ENCODE data around the gene MRLN.

The MRLN gene

DNA sequence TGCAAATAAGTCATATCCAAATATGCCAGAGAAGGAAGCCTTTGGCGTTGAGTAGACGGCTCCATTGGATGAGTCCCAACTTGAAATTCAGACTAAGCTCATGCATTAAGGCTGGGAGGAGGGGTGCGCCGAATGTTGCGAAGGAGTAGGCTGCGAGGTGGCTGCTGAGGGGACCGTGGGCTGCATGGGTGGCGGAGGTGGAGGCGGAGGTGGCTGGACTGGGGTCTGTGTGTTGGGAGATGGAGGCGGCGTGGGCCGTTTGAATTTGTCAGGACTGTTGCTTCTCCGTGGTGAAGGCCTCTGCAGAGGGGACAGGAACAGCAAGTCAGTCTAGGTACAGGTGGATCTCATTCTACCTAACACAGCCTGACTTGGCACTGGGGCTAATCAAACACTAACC is 39.6 kb upstream of the MRLN start:
- TF ChIP-seq, protein P1, sequence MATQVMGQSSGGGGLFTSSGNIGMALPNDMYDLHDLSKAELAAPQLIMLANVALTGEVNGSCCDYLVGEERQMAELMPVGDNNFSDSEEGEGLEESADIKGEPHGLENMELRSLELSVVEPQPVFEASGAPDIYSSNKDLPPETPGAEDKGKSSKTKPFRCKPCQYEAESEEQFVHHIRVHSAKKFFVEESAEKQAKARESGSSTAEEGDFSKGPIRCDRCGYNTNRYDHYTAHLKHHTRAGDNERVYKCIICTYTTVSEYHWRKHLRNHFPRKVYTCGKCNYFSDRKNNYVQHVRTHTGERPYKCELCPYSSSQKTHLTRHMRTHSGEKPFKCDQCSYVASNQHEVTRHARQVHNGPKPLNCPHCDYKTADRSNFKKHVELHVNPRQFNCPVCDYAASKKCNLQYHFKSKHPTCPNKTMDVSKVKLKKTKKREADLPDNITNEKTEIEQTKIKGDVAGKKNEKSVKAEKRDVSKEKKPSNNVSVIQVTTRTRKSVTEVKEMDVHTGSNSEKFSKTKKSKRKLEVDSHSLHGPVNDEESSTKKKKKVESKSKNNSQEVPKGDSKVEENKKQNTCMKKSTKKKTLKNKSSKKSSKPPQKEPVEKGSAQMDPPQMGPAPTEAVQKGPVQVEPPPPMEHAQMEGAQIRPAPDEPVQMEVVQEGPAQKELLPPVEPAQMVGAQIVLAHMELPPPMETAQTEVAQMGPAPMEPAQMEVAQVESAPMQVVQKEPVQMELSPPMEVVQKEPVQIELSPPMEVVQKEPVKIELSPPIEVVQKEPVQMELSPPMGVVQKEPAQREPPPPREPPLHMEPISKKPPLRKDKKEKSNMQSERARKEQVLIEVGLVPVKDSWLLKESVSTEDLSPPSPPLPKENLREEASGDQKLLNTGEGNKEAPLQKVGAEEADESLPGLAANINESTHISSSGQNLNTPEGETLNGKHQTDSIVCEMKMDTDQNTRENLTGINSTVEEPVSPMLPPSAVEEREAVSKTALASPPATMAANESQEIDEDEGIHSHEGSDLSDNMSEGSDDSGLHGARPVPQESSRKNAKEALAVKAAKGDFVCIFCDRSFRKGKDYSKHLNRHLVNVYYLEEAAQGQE (IDR thresholded peaks at IDR 0.05; ENCODE audit: low read depth) = no peak
- no peak for TF ChIP-seq ZBTB7A (IDR thresholded peaks at IDR 0.05; ENCODE audit: low read depth)
- TF ChIP-seq NFIC (IDR thresholded peaks at IDR 0.05) = no peak
- TF ChIP-seq RAD21 (IDR thresholded peaks at IDR 0.05; ENCODE audit: low read depth) = no peak

DNA sequence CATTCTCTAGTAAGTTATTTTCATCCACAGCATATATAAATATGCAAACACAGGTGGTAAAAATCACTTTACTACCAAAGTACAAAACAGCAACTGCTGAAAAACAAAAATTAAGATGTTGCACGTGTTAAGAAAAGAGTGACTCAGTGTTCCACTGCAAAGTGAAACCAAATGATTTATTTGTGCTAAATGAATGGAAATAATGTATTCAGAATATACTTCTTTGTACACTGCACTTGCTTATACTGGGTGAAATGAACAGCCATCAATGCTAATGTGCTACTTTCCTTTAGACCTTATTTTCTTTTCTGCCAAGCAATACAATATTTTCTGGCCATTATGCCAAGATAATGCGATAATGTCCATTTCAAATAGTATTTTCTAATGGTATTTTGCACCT is 38.3 kb upstream of the MRLN start:
- TF ChIP-seq CREB1 (IDR thresholded peaks at IDR 0.05; ENCODE audit: low read depth) (no peak), FOXM1 (IDR thresholded peaks at IDR 0.05; ENCODE audit: borderline replicate concordance, low read depth) (no peak), EGR1 (IDR thresholded peaks at IDR 0.05) (no peak), CEBPB (IDR thresholded peaks at IDR 0.05) (no peak), EP300 (IDR thresholded peaks at IDR 0.05; ENCODE audit: borderline replicate concordance) (no peak), TCF12 (IDR thresholded peaks at IDR 0.05; ENCODE audit: low read depth) (no peak), ZBTB7A (IDR thresholded peaks at IDR 0.05; ENCODE audit: low read depth) (no peak), TEAD4 (IDR thresholded peaks at IDR 0.05) (no peak), NFIC (IDR thresholded peaks at IDR 0.05) (no peak), RAD21 (IDR thresholded peaks at IDR 0.05; ENCODE audit: low read depth) (no peak), YY1 (IDR thresholded peaks at IDR 0.05; ENCODE audit: low read depth) (no peak), TAF1 (IDR thresholded peaks at IDR 0.05; ENCODE audit: low read depth) (no peak)
- TF ChIP-seq, protein P1 (IDR thresholded peaks at IDR 0.05; ENCODE audit: low read depth) = no peak
- TF ChIP-seq, protein P2, sequence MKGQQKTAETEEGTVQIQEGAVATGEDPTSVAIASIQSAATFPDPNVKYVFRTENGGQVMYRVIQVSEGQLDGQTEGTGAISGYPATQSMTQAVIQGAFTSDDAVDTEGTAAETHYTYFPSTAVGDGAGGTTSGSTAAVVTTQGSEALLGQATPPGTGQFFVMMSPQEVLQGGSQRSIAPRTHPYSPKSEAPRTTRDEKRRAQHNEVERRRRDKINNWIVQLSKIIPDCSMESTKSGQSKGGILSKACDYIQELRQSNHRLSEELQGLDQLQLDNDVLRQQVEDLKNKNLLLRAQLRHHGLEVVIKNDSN (IDR thresholded peaks at IDR 0.05) = no peak
- TF ChIP-seq, protein P3, sequence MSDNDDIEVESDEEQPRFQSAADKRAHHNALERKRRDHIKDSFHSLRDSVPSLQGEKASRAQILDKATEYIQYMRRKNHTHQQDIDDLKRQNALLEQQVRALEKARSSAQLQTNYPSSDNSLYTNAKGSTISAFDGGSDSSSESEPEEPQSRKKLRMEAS (IDR thresholded peaks at IDR 0.05) = no peak

DNA sequence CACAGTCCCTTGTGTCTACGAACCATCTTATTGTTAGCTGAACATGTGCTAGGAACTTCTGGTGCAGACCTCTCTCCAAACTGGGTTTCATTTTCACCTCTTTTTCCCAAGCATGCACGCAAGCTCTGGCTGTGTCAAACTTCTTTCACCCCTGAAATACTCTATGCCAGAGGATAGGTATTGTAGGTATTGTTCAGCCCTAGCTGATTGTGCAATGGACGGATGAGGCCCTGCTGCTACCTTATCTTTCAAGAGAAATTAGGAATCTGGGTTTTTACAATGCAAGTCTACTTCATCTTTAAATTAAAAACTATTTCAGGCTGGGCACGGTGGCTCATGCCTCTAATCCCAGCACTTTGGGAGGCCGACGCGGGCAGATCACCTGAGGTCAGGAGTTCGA is 28.3 kb upstream of the MRLN start:
- TF ChIP-seq, protein P1 (IDR thresholded peaks at IDR 0.05; ENCODE audit: low read depth) = no peak
- no peak for TF ChIP-seq CREB1 (IDR thresholded peaks at IDR 0.05; ENCODE audit: low read depth)
- TF ChIP-seq, protein P2 (IDR thresholded peaks at IDR 0.05) = no peak
- TF ChIP-seq EGR1 (IDR thresholded peaks at IDR 0.05) = no peak
- no peak for TF ChIP-seq CEBPB (IDR thresholded peaks at IDR 0.05)
- TF ChIP-seq YY1 (IDR thresholded peaks at IDR 0.05; ENCODE audit: low read depth) = no peak
- TF ChIP-seq FOXM1 (IDR thresholded peaks at IDR 0.05; ENCODE audit: borderline replicate concordance, low read depth) = no peak
- no peak for TF ChIP-seq EP300 (IDR thresholded peaks at IDR 0.05; ENCODE audit: borderline replicate concordance)
- no peak for TF ChIP-seq RAD21 (IDR thresholded peaks at IDR 0.05; ENCODE audit: low read depth)
- no peak for TF ChIP-seq NFIC (IDR thresholded peaks at IDR 0.05)
- TF ChIP-seq, protein P3 (IDR thresholded peaks at IDR 0.05) = no peak

DNA sequence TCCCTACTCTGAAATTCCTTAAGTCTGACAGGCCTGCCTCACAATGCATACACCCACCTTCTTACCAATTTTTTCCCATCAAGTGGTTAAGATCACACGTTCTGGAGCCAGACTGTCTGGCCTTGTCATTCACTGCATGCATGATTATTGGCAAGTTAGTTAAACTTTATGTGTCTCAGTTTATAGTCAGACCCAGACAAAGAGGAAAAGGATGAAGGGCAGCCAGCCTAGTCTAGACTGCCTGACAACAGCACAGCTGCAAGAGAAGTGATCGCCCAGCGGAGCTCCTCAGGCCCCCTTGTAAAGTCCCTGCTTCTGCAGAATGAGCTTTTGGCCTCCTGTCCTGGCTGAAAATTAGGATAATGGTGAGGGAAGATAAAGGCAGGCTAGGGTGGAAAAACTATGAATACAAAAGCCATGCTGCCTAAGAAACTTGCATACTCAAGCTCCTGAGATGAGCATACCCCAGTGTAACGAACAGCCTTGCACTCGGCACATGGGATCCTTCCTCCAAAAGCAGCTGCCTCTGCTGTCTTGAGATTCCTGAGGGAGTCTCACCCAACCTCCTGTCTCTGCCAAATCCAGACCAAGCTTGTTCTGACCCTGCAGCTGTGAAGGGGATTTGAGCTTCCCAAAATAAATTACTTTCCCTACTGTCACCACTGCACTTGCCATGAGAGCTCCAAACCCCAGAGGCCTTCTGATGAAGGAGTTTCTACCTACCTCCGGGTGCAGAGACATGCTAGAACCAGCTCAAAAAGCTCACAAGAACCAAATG is 26.7 kb upstream of the MRLN start:
- TF ChIP-seq, protein P2 (IDR thresholded peaks at IDR 0.05) = no peak
- no peak for TF ChIP-seq EGR1 (IDR thresholded peaks at IDR 0.05)
- no peak for TF ChIP-seq ZBTB7A (IDR thresholded peaks at IDR 0.05; ENCODE audit: low read depth)
- TF ChIP-seq CEBPB (IDR thresholded peaks at IDR 0.05) = no peak
- TF ChIP-seq TCF12 (IDR thresholded peaks at IDR 0.05; ENCODE audit: low read depth) = no peak
- TF ChIP-seq EP300 (IDR thresholded peaks at IDR 0.05; ENCODE audit: borderline replicate concordance) = no peak
- no peak for TF ChIP-seq NFIC (IDR thresholded peaks at IDR 0.05)
- no peak for TF ChIP-seq RAD21 (IDR thresholded peaks at IDR 0.05; ENCODE audit: low read depth)
- TF ChIP-seq, protein P3 (IDR thresholded peaks at IDR 0.05) = no peak
- no peak for TF ChIP-seq TAF1 (IDR thresholded peaks at IDR 0.05; ENCODE audit: low read depth)
- no peak for TF ChIP-seq FOXM1 (IDR thresholded peaks at IDR 0.05; ENCODE audit: borderline replicate concordance, low read depth)
